HepG2 (cell line): Measurements from ENCODE around the gene SGCG. TPM values are rescaled to one million over a fixed set of nuclear protein-coding genes. Genes with fewer than 3 reads are reported as not detected.

Source experiments
- ATAC-seq: fragments of 200-7000 bp; cut with Tn5 transposase; 3 replicates; pipeline ENCODE4 v1.9.1; 2020; ENCODE audit warnings: mild to moderate bottlenecking, moderate library complexity
- BruUV-seq: library from RNA; stranded (reverse); fragments of 400-500 nt; replicated peaks from 2 replicates; lab custom pipeline; 2021; lab: Mats Ljungman, UMichigan
- CTCF ChIA-PET: fragments of 300-600 bp; formaldehyde crosslinking; extraction: SDS; loops from one replicate; lab custom pipeline; 2021; ENCODE audit warnings: low total read pairs, inconsistent platforms, low intra/inter-chr PET ratio; lab: Yijun Ruan, JAX
- POLR2A ChIA-PET: fragments of 350-600 bp; sonication (Branson Sonifier 250); formaldehyde crosslinking; loops from one replicate; lab custom pipeline; 2020; ENCODE audit warnings: antibody characterized with exemption, inconsistent platforms; lab: Yijun Ruan, JAX
- DNase-seq: peaks from one replicate; pipeline ENCODE4 v3.0.0-alpha.2; 2015; ENCODE audit warnings: low spot score
- FAIRE-seq: peaks from 3 replicates; lab custom pipeline; 2011; peaks lifted over from hg19 to GRCh38; lab: Jason Lieb, UNC
- H2AFZ ChIP-seq: one replicate; pipeline ENCODE4 v1.6.1; 2011; ENCODE audit warnings: low read length, inconsistent platforms
- H3K27ac ChIP-seq: fragments of 300-600 bp; 3 replicates; pipeline ENCODE4 v1.8.0; 2011; ENCODE audit warnings: mixed run types, mild to moderate bottlenecking, mixed read lengths, low read length, inconsistent platforms; ENCODE audit not compliant: insufficient read depth; ENCODE audit errors: extremely low read length
- H3K27me3 ChIP-seq, 2 experiments: fragments of 200-600 bp in 1 of 2; 2 replicates in 1 of 2; 3 replicates in 1 of 2; pipeline versions ENCODE4 v1.6.0 to v1.8.0; 2011; ENCODE audit warnings: low read length in 2 of 2, mild to moderate bottlenecking in 2 of 2, moderate library complexity in 2 of 2, inconsistent platforms in 1 of 2; ENCODE audit not compliant: insufficient read depth in 2 of 2, control insufficient read depth in 1 of 2
- H3K36me3 ChIP-seq, 2 experiments: fragments of 200-600 bp in 1 of 2; replicated peaks in 1 of 2; 2 replicates in 1 of 2; 3 replicates in 1 of 2; pipeline versions ENCODE4 v1.5.1 to v1.8.0; 2011; ENCODE audit warnings: low read length in 2 of 2, inconsistent platforms in 1 of 2; ENCODE audit not compliant: insufficient read depth in 2 of 2, control insufficient read depth in 1 of 2
- H3K4me1 ChIP-seq: 2 replicates; pipeline ENCODE4 v1.5.1; 2012; ENCODE audit warnings: low read length, inconsistent platforms; ENCODE audit not compliant: insufficient read depth
- H3K4me2 ChIP-seq: 2 replicates; pipeline ENCODE4 v1.6.0; 2011; ENCODE audit warnings: low read depth, low read length, inconsistent platforms
- H3K4me3 ChIP-seq, 3 experiments: fragments of 200-600 bp in 1 of 3; sonication (generic), shearing (Covaris generic) in 1 of 3; replicated peaks in 1 of 3; 2 replicates each; pipeline ENCODE4 v1.5.1; 2011 to 2016; ENCODE audit warnings: low read length in 3 of 3, inconsistent platforms in 2 of 3, low read depth in 2 of 3, mild to moderate bottlenecking in 2 of 3, control low read depth in 1 of 3, mixed read lengths in 1 of 3; ENCODE audit not compliant: insufficient read depth in 1 of 3
- H3K79me2 ChIP-seq: one replicate; pipeline ENCODE4 v1.6.1; 2011; ENCODE audit warnings: low read length, inconsistent platforms; ENCODE audit not compliant: insufficient read depth
- H3K9ac ChIP-seq: 2 replicates; pipeline ENCODE4 v1.6.0; 2011; ENCODE audit warnings: mild to moderate bottlenecking, low read depth, low read length, inconsistent platforms; ENCODE audit not compliant: insufficient read depth
- H3K9me3 ChIP-seq: 2 replicates; pipeline ENCODE4 v1.5.1; 2012; ENCODE audit warnings: mild to moderate bottlenecking, low read length
- H4K20me1 ChIP-seq: 2 replicates; pipeline ENCODE4 v1.6.0; 2011; ENCODE audit warnings: inconsistent platforms, mild to moderate bottlenecking, low read length, moderate library complexity; ENCODE audit not compliant: insufficient read depth
- AHDC1 ChIP-seq: sonication (generic); formaldehyde crosslinking; IDR thresholded peaks from 2 replicates; pipeline ENCODE4 v1.5.1; 2020; ENCODE audit warnings: mild to moderate bottlenecking, missing genetic modification reagents, borderline replicate concordance
- ASH2L ChIP-seq: fragments of 300-600, 200-600 bp; sonication (generic); IDR thresholded peaks from 2 replicates; pipeline ENCODE4 v1.7.0; 2017; ENCODE audit warnings: low read depth, mild to moderate bottlenecking, moderate library complexity, mixed read lengths, low read length; ENCODE audit not compliant: insufficient read length
- CCAR2 ChIP-seq: fragments of 200-400 bp; formaldehyde crosslinking; optimal IDR thresholded peaks from 2 replicates; pipeline ENCODE3; 2018; ENCODE audit warnings: low read depth, mild to moderate bottlenecking, low read length, moderate library complexity
- GLI4 ChIP-seq: sonication (generic); formaldehyde crosslinking; IDR thresholded peaks from 2 replicates; pipeline ENCODE4 v1.5.1; 2020; ENCODE audit warnings: missing genetic modification reagents, mild to moderate bottlenecking, moderate library complexity, borderline replicate concordance
- HDAC6 ChIP-seq: fragments of 200-600 bp; sonication (generic); IDR thresholded peaks from 2 replicates; pipeline ENCODE4 v1.7.0; 2017; ENCODE audit warnings: mild to moderate bottlenecking, antibody characterized with exemption, low read length, low read depth
- MLXIP ChIP-seq: sonication (generic); formaldehyde crosslinking; IDR thresholded peaks from 2 replicates; pipeline ENCODE4 v1.9.0; 2021; ENCODE audit warnings: missing genetic modification reagents, borderline replicate concordance
- MTA3 ChIP-seq: sonication (generic); formaldehyde crosslinking; IDR thresholded peaks from 2 replicates; pipeline ENCODE4 v1.4.0; 2020; ENCODE audit warnings: missing genetic modification reagents
- PRMT3 ChIP-seq: sonication (generic); formaldehyde crosslinking; IDR thresholded peaks from 2 replicates; pipeline ENCODE4 v1.8.1; 2022; ENCODE audit warnings: low read depth, mild to moderate bottlenecking, moderate library complexity, missing genetic modification reagents, borderline replicate concordance
- TBX3 ChIP-seq: fragments of 450-650 bp; IDR thresholded peaks from 2 replicates; pipeline ENCODE4 v1.6.1; 2017; ENCODE audit warnings: antibody characterized with exemption, mild to moderate bottlenecking, inconsistent platforms, borderline replicate concordance
- ZFAT ChIP-seq: sonication (generic); formaldehyde crosslinking; conservative IDR thresholded peaks from 2 replicates; pipeline ENCODE4 v1.8.1; 2023; ENCODE audit warnings: missing genetic modification reagents, inconsistent platforms
- ZNF556 ChIP-seq: sonication (generic); formaldehyde crosslinking; IDR thresholded peaks from 2 replicates; pipeline ENCODE4 v1.4.0; 2020; ENCODE audit warnings: mild to moderate bottlenecking, missing genetic modification reagents, borderline replicate concordance
- ZNF660 ChIP-seq: sonication (generic); formaldehyde crosslinking; IDR thresholded peaks from 2 replicates; pipeline ENCODE4 v1.5.1; 2020; ENCODE audit warnings: mild to moderate bottlenecking, low read depth, missing genetic modification reagents, borderline replicate concordance
- ZNF749 ChIP-seq: sonication (generic); formaldehyde crosslinking; IDR thresholded peaks from 2 replicates; pipeline ENCODE4 v1.8.0; 2022; ENCODE audit warnings: mild to moderate bottlenecking, missing genetic modification reagents, moderate library complexity, borderline replicate concordance
- ZNF784 ChIP-seq: sonication (generic); formaldehyde crosslinking; IDR thresholded peaks from 2 replicates; pipeline ENCODE4 v1.5.1; 2020; ENCODE audit warnings: missing genetic modification reagents, mild to moderate bottlenecking, borderline replicate concordance
- ZSCAN25 ChIP-seq: sonication (generic); formaldehyde crosslinking; IDR thresholded peaks from 2 replicates; pipeline ENCODE4 v1.8.0; 2022; ENCODE audit warnings: mild to moderate bottlenecking, missing genetic modification reagents
- WGBS: methylation state at CpG from one replicate; pipeline ENCODE4 v1.1.6; 2017; ENCODE audit warnings: low lambda C conversion rate; 5-methylcytosine and 5-hydroxymethylcytosine counted together
- in situ Hi-C: cut with HindIII; loops from 2 replicates; pipeline ENCODE4 v1.10.0; 2017; ENCODE audit warnings: low pct_unique_long_range_greater_than_20kb; ENCODE audit not compliant: extremely low pct_ligation_motif_present
- intact Hi-C: fragments of 100-400 bp; cut with micrococcal nuclease; formaldehyde crosslinking; loops from one replicate; pipeline ENCODE4 v1.10.0; 2022; ENCODE audit not compliant: unreplicated experiment
- polyA plus RNA-seq, 8 experiments: library from polyadenylated mRNA; depleted of rRNA in 3 of 8; stranded (reverse) in 7 of 8; unstranded in 1 of 8; fragments of >200 nt; fragmentation: Illumina TruSeq in 4 of 8; extraction: Trizol in 4 of 8; gene quantifications; 2 replicates each; pipeline versions ENCODE4 v1.2.1 to v1.2.3, GENCODE V29; 2011 to 2016; ENCODE audit warnings: low read depth in 4 of 8, missing spikeins in 1 of 8, mixed read lengths in 1 of 8; ENCODE audit not compliant: insufficient read depth in 1 of 8
- total RNA-seq, 5 experiments: library from RNA; depleted of rRNA; stranded (reverse); fragments of >200 nt; fragmentation: Illumina TruSeq; extraction: Trizol; gene quantifications; 2 replicates each; pipeline ENCODE4 v1.2.3, GENCODE V29; 2016; ENCODE audit warnings: low read depth in 1 of 5

The SGCG gene
- total and polyA plus RNA-seq, 2 of the 13 experiments (the other 11 are each of a cell fraction or from before 2014, with no cell fraction given) = not detected

GRCh38 chr13:23201870-23202269, 21.1 kb downstream of the SGCG start:
- 11% methylated on average over 5 of the region's 5 CpGs for WGBS
- no peaks in the 10 kb centered on the region for H4K20me1 ChIP-seq
- no peak overlapping the region for H3K4me2 ChIP-seq
- ATAC-seq (no peak), FAIRE-seq (no peak), DNase-seq (no peak)
- no peaks in the 10 kb centered on the region for H3K79me2 ChIP-seq
- H3K4me1 ChIP-seq = no peaks in the 10 kb centered on the region
- no peaks in the 10 kb centered on the region for H3K27me3 ChIP-seq
- no peaks in the 10 kb centered on the region for H3K9me3 ChIP-seq
- no TSS peak for BruUV-seq
- no peak overlapping the region for H3K9ac ChIP-seq
- in situ Hi-C loops = no loop called here
- intact Hi-C loops = no loop called here
- ChIA-PET POLR2A (no interaction called here), CTCF (no interaction called here)
- H2AFZ ChIP-seq = no peak overlapping the region
- no peaks in the 10 kb centered on the region for H3K36me3 ChIP-seq
- no peak overlapping the region for H3K27ac ChIP-seq
- H3K4me3 ChIP-seq = no peak overlapping the region
- no peak for TF ChIP-seq ASH2L
- TF ChIP-seq ZNF556 (CRISPR knock-in tag) = no peak
- TF ChIP-seq AHDC1 (CRISPR knock-in tag) = no peak
- TF ChIP-seq ZFAT (CRISPR knock-in tag) = no peak
- no peak for TF ChIP-seq GLI4 (CRISPR knock-in tag)
- no peak for TF ChIP-seq HDAC6
- no peak for TF ChIP-seq CCAR2
- no peak for TF ChIP-seq ZNF749 (CRISPR knock-in tag)
- no peak for TF ChIP-seq PRMT3 (CRISPR knock-in tag)
- TF ChIP-seq ZNF784 (CRISPR knock-in tag) = no peak
- no peak for TF ChIP-seq TBX3
- no peak for TF ChIP-seq ZSCAN25 (CRISPR knock-in tag)
- no peak for TF ChIP-seq MTA3 (CRISPR knock-in tag)
- TF ChIP-seq ZNF660 = no peak
- TF ChIP-seq MLXIP (CRISPR knock-in tag) = no peak
